GM18517 (cell line): ENCODE results near the gene TRAK1.

ENCODE experiments used
- ATAC-seq: cut with Tn5 transposase; IDR thresholded peaks from one replicate; pipeline ENCODE4 v1.9.1; 2021; ENCODE audit warnings: mild to moderate bottlenecking, moderate library complexity; ENCODE audit not compliant: unreplicated experiment

TRAK1 gene

GRCh38 chr3:42067326-42067725 lies 23.8 kb upstream of the TRAK1 start:
- peak; percentile 97 for ATAC-seq

DNA sequence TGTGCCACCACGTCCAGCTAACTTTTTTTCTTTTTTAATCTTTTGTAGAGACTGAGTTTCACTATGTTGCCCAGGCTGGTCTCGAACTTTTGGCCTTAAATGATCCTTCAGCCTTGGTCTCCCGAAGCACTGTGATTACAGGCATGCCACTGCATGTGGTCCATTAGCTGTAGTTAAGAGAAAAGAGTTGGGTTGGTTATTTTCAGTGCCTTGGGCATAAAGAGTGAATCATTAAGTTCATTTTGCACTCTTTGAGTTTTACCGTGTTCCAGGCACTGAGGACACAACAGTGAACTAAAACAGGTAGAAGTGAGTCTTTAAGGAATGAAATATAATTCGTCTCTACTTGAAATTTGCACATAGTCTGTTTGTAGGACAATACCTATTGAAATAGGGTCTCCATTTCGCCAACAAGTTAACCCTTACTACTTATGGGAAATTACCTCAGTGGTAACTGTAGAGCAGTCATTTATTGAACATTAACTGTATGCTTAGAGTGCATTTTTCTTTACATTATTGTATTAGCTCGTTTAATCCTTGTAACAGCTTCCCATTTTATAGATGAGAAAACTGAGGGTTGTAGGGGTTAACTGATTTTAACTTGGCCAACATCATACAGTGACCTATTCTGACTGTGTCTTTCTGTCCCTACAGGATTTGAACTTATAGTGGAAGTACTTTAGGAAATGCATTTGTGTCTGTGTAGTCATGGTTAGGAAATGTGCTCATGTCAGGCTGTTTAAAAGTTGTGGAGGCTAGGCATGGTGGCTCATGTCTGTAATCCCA lies 22.7 kb upstream of the TRAK1 start:
- ATAC-seq: no peak

DNA sequence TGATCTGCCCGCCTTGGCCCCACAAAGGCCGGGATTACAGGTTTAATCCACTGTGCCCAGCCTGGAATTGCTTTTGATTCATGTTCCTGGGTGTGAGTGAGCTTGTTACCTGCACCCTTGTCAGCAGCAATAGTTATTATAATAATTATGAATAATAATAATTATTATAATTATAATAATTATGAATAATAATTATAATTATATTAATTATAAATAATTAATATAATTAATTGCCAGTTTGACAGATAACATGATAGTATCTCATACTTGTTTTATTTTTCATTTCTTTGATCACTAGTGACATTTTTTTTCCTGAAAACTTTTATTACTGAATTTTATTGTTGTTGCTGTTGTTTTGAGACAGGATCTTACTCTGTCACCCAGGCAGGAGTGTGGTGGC lies 21.1 kb upstream of the TRAK1 start:
- no peak for ATAC-seq

DNA sequence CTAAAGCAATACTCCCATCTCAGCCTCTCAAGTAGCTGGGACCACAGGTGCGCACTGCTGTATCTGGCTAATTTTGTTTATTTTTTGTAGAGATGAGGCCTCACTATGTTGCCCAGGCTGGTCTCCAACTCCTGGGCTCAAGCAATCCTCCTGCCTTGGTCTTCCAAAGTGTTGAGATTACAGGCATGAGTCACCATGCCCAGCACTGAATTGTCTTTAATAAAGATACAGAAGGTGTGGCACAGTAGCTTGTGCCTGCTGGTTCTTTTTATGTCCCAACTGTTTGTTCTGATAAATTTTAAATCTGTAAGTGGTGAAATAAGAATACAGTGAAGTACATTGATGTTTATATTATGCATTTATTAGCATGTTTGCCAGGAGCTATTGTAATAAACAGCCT lies 20.6 kb upstream of the TRAK1 start:
- ATAC-seq: no peak

DNA sequence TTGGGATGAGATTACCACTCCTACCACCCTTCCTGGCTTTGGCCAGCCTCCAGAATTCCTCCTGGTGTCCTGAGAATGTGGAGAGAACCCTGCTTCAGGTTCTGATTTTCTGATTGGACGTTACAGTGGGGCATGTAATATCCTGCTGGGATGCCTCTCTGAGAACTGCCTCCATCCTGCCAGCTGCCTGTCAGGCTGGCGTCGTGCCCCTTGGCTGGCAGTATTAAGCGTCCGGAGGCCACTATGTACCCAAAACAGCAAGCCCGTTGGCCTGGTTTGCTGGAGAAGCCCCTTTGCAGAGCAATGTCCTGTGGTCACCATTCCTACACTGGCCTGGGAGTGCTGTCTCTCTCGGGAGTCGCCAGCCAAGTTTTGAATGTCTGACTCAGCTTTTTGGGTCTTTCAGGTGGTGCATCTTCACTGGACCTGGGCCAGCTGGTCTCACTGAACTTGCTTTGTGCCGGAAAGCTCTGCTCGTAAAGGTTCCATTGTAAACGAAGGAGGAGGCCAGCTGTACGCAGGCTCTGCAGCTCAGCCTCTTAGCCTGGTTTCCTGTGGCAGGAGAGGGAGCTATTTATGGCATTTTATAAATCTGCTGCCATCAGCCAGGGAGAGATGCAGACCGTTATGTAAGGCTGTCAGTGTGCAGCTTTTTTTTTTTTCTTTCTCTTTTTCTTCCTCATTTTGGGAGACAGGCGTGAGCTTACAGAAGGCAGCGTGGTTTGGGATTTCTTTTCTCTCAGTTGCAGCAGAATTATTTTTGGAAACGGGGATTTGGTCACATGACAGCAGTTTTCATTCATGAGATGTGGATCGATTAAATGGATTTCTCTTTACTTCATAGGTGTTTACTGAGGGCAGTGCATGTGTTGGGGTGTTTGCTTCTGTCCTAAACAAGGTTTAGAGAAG lies 19.0 kb upstream of the TRAK1 start:
- peak; percentile 38 for ATAC-seq

DNA sequence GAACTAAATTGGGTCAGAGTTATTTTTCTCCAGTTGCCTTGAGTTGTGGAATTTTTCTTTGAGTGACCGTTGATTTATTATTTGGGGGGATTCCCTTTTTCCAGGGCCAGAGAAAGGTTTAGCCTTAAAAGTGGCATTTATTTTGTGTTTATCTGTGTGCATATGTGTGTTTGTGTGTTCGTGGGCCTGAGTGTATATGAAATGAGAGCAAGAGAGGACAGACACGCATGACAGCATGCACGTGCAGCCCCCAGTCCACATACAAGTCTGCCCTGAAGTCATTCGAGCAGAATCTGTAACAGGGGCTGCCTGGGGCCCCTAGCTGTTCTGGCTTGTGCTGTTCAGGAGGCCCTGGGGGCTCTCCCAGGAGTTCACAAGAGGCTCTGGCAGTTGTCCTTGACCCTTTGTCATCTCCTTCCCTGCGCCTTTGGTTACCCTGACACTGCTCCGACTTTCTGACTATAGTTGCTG lies 18.3 kb upstream of the TRAK1 start:
- ATAC-seq: no peak

GRCh38 chr3:42077785-42078184 lies 13.4 kb upstream of the TRAK1 start:
- ATAC-seq: no peak

DNA sequence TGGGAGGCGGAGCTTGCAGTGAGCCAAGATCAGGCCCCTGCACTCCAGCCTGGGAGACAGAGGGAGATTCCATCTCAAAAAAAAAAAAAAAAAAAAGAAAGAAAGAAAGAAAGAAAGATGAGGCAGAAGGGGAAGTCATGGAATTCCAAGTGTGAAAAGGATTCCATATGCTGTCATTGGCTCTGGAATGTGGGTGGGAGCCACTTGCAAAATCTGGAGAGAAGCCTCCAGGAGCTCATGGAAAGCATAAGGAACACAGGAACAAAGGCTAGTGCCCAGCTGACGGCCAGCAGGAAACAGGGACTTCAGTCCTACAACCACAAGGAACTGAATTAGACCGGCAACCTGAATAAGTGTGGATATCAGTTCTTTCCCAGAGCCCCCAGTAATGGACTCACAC lies 12.5 kb upstream of the TRAK1 start:
- ATAC-seq: no peak

DNA sequence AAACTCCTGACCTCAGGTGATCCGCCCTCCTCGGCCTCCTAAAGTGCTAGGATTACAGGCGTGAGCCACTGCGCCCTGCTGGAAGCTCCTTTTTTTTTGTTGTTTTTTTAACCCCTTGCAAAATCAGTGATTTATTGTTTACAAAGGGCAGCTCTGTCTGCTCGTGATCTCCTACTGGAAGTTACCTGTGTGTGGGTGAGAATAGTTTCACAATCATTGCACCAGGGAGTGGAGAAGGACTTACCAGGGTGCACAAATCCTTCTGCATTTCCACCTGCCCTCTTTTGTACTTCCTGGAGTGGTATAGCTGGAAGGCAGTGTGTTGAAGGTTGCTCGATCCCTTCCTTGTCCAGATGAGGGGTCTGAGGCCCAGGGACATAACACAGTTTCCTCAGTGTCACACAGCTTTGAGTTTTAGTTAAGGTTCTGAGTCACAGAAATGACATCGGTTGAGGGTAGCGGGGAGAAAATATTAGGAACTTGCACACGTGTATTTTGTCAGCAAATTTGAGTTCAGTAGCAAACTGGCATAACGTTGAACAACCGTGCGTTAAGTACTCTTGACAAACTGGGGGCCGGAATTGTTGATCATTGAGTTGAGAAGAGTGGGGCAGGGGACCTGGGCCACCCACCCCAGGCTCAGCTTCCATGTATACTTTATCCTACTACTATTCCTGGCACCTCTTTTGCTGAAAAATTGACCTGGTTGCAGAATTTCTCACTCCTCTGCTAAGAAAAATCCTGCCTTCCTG lies 11.3 kb upstream of the TRAK1 start:
- no peak for ATAC-seq

DNA sequence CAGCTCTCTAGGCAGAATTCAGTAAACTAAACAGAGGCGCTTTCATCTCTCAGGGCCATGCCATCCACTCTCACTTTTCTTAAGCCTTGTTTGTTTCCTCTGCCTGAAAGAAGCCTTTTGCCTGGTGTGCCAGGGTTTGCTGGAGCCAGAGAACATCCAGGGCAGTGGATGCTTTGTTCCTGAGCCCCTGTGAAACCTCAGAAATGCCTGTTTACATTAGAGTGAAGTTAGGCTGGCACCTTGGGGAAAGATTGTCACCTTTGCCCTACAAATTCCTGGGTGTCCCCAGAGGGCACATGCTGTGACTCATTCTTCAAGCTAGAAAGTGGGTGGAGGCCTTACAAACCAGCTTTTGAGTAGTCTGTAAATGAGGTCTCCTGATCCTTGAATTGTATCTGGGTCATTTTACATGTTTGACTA lies 10.7 kb upstream of the TRAK1 start:
- ATAC-seq: no peak

- no peak for ATAC-seq
Observed at GRCh38 chr3:42081838-42082473, 9.2 kb upstream of the TRAK1 start.

- no peak for ATAC-seq
Observed at GRCh38 chr3:42084586-42084985, 6.6 kb upstream of the TRAK1 start.

DNA sequence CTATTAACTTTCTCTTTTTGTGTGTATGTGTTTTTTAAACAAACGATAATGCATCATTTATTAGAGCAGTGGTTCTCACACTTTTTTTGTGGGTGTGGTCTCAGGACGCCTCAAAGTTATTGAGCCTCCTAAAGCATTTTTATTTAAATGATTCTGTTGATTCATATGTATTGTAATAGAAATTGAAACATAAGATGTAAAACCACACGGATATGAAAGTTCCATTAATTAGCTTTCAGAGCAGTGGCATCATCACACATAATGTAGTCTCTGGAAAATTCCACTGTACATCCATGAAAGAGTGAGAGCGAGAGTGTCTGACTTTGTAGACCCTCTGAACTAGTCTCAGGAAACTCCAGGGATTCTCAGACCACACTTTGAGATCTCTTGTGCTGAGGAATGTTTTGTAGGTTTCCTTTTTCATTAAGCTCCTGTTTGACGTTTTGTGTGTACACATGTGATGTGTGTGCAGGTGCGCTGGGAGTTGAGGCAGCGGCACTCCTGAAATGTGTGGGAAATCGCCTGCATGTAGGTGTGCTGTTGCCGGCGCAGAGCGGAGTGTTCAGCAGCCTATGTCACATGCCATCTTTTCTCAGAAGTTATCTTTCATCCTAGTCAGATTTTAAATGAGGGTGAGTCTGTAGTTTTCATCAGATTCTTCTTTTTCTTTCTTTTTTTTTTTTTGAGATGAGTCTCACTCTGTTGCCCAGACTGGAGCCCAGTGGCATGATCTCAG lies 5.3 kb upstream of the TRAK1 start:
- no peak for ATAC-seq

GRCh38 chr3:42088803-42089530 lies 2.2 kb upstream of the TRAK1 start:
- no peak for ATAC-seq

DNA sequence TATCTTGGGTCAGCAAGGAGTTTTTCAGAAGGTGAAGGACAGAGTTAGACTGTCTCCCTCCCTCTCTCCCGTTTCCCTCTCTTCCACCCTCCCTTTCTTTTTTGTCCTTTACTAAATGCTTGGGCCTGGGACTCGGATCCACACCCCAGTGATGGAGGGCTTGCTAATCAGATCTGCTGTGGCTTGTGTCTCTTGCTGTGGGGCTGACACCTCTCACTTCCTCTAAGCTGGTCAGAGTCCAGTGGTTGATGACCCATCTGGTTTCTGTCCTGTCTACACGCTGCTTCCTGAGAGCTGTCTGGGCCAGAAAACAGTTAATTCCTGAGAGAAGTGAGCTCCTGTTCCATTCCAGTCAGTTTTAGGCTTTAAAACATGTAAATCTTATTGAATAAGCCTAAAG lies 849 bp downstream of the TRAK1 start:
- ATAC-seq: no peak

DNA sequence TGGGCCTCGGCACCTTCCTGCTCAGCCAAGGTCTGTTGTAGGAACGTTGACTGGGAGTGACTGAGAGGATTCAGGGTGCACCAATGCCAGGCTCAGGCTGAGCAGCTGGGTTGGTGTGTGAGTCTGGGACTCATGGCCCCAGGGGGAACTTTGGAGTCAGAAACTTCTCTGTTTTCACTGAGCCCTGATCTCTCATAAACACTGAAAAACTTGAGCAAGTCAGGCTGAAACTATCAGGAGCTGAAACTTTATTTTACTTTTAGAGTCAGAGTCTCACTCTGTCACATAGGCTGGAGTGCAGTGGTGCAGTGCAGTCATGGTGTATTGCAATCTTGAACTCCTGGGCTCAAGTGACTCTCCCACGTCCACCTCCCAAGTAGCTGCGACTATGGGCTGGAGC lies 3.0 kb downstream of the TRAK1 start:
- ATAC-seq: peak; percentile 76

DNA sequence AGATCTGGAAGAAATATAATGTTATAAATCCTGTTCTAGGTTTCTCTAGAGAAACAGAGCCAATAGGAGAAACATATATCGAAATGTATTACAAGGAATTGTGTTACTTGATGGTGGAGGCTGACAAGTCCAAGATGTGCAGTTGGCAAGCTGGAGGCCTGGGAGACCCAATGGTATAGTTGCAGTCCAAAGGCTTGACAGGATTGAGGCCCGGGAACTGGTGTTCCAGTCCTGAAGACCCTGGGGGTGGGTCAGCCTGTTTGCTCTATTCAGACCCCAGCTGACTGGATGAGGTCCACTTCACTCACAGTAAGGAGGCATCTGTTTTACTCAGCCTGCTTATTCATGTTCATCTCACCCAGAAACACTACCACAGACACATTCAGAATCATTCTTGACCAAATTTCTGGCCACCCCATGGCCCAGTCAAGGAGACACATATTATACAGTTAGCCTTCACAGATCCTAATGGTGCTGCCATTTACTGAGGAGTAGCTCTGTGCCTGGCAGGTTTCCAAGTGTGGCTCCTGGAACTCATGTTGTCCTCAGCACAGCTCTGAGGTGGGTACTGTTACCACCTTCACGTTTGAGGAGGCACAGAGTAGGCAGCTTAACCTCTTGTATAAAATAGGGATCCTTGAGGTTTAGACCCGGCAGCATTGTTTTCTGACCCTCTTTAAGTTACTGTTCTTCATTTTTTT lies 3.7 kb downstream of the TRAK1 start:
- no peak for ATAC-seq

DNA sequence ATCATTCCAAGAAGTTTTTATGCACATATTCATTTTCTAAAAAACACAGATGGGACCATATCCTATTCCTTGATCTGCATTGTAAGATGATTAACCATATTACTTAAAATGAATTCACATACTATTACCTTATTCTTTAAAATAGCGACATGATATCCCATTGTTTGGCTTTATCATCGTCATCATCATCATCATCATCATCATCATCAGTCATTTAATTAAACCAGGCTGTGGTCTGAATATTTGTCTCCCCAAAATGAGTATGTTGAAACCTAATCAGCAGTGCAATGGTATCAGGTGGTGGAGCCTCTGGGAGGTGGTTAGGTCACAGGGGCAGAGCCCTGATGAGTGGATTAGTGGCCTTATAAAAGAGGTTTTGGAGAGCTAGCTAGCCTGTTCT lies 4.4 kb downstream of the TRAK1 start:
- ATAC-seq: no peak
